Mesodermal cell (in vitro differentiated cells): ENCODE results near the gene PALLD.

Experiments used
- H3K27ac ChIP-seq: 2 replicates; pipeline ENCODE4 v1.7.0; 2013; ENCODE audit warnings: mild to moderate bottlenecking, low read depth, low read length, moderate library complexity; ENCODE audit not compliant: severe bottlenecking
- H3K36me3 ChIP-seq: 2 replicates; pipeline ENCODE4 v1.7.1; 2013; ENCODE audit warnings: mild to moderate bottlenecking, low read length, moderate library complexity; ENCODE audit not compliant: control insufficient read depth, insufficient read depth
- H3K4me1 ChIP-seq: one replicate; pipeline ENCODE4 v1.7.1; 2013; ENCODE audit warnings: mild to moderate bottlenecking, low read length; ENCODE audit not compliant: insufficient read depth, control insufficient read depth, poor library complexity, severe bottlenecking
- H3K4me3 ChIP-seq: 2 replicates; pipeline ENCODE4 v1.7.0; 2013; ENCODE audit warnings: low read length, control low read depth, mild to moderate bottlenecking; ENCODE audit not compliant: insufficient read depth, poor library complexity, severe bottlenecking; ENCODE audit errors: extremely low read depth
- H3K9me3 ChIP-seq: 2 replicates; pipeline ENCODE4 v1.7.1; 2013; ENCODE audit warnings: mild to moderate bottlenecking, low read length, moderate library complexity; ENCODE audit not compliant: control insufficient read depth
- WGBS, 2 experiments: methylation state at CpG; one replicate each; pipeline ENCODE4 v1.1.5; 2013; ENCODE audit warnings: missing lambda C conversion rate in 2 of 2; ENCODE audit not compliant: insufficient coverage in 2 of 2; 5-methylcytosine and 5-hydroxymethylcytosine counted together

The PALLD gene

DNA sequence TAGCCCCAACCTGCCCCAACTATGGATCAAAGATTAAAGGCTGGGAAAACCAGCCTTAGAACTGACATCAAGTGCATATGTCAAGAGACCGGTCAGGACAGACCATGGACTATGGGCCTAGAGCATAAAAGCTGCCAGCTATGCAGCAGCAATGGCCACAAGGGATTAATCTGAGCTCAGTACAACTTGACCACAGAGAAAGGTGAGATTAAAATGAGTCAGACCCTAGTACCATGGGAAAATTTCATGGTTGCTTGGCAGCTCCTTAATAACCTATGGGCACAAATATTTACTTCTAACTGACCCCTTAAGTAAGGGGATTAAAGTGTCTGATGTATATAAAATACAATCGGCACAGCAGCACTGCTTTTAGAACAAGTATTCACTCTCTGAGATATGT is 458.8 kb downstream of the PALLD start:
- WGBS, 2 experiments = 100% methylated on average over 1 of the region's 2 CpGs
- Histone ChIP-seq H3K4me3 (no peak overlapping the region), H3K9me3 (no peaks in the 10 kb centered on the region), H3K36me3 (peaks cover 4% of the 10 kb centered on the region), H3K27ac (no peak overlapping the region), H3K4me1 (no peaks in the 10 kb centered on the region)

DNA sequence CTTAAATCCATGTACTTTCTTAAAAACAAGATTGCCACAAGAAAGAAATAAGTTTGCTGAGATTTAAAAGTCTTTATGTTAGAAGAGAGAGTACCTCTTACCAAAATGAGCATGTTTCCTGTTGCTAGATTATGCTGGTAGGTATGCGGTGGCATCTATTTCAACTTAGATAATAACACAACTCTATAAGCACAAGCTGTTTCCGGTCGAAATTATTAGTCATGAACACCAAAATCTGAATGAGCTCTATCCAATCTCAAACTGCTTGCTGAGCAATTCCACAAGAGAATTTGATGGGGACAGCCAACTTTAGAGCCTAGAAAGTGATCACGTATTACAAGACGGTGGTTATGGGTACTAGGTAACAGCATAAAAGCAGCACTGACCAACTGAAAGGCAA is 463.9 kb downstream of the PALLD start:
- 88 to 96% methylated on average over 3 to 4 of the region's 5 CpGs for WGBS, 2 experiments
- no peaks in the 10 kb centered on the region for H3K9me3 ChIP-seq
- no peak overlapping the region for H3K4me3 ChIP-seq

DNA sequence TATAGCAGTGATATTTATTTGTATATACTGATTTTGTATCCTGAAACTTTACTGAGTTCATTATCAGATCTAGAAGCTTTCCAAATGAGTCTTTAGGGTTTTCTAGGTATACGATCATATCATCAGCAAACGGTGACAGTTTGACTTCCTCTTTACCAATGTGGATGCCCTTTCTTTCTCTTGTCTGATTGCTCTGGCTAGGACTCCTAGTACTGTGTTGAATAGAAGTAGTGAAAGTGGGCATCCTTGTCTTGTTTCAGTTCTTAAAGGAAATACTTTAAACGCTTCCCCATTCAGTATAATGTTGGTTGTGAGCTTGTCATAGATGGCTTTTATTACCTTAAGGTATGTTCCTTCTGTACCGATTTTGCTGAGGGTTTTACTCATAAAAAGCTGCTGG is 475.7 kb downstream of the PALLD start:
- WGBS, 2 experiments = 96 to 100% methylated on average over 3 to 4 of the region's 4 CpGs
- Histone ChIP-seq H3K4me3 (no peak overlapping the region), H3K36me3 (peaks cover 25% of the 10 kb centered on the region), H3K9me3 (peaks cover 16% of the 10 kb centered on the region), H3K4me1 (no peaks in the 10 kb centered on the region), H3K27ac (no peak overlapping the region)

More for the DNA sequence above, 463.9 kb downstream of the PALLD start:
- Histone ChIP-seq H3K36me3 (no peaks in the 10 kb centered on the region), H3K4me1 (no peaks in the 10 kb centered on the region), H3K27ac (no peak overlapping the region)
